ENCODE data around the gene UNKL.

UNKL gene, protein sequence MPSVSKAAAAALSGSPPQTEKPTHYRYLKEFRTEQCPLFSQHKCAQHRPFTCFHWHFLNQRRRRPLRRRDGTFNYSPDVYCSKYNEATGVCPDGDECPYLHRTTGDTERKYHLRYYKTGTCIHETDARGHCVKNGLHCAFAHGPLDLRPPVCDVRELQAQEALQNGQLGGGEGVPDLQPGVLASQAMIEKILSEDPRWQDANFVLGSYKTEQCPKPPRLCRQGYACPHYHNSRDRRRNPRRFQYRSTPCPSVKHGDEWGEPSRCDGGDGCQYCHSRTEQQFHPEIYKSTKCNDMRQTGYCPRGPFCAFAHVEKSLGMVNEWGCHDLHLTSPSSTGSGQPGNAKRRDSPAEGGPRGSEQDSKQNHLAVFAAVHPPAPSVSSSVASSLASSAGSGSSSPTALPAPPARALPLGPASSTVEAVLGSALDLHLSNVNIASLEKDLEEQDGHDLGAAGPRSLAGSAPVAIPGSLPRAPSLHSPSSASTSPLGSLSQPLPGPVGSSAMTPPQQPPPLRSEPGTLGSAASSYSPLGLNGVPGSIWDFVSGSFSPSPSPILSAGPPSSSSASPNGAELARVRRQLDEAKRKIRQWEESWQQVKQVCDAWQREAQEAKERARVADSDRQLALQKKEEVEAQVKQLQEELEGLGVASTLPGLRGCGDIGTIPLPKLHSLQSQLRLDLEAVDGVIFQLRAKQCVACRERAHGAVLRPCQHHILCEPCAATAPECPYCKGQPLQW

DNA sequence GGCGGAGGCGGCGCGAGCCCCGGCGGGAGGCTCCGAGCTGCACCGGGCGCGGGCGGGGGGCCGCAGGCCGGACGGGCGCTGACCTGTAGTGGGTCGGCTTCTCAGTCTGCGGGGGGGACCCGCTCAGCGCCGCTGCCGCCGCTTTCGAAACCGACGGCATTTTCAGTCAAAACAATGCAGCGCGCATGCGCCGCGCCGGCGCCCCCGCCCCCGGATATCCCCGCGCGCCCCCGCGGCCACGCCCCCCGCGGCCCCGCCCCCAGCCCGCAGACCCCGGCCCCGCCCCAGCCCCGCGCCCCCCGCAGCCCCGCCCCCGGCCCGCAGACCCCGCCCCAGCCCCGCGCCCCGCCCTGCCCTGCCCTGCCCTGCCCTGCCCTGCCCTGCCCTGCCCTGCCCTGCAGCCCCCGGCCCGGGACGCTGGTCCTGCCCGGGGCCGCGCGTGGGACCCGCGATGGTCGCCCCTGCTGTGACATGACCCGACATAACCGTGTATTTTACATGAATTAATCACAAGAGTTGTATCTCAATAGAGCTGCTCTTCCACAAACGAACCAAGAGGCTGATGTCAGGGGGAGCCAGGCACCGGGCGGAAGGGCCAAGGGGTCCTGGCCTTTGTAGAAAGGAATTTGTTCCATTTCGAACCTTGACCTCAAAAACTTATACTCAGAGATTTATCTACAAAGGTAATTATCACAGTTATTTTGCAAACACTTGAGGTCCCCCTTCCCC, at the start of gene UNKL:
TSS of gene UNKL (minus strand) at position 173 of the 729 bp plus-strand sequence. CDS start at position 160, 13 bp downstream.
- peak; percentile 81 for DNase-seq (ENCODE audit: low spot score)

DNA sequence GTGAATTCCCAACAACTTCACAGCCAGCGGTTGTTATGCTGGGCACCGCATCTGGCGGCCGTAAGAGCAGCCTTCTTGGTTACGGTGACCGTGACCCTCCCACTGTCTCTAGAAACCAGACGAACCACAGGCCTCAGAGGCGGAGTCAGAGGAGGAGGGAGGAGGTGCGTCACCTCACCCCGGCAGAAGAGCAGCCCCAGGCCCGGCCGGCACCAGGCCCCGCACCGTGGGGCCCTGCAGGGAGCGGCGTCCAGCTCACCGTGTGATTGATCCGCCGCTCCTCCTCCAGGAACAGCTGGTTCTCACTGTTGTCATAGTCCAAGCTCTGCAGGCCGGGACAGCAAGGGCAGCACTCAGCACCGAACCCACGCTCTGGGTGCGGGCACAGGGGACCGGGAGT, 46.6 kb upstream of the UNKL start:
- DNase-seq (ENCODE audit: low spot score) = no peak

- no peak for DNase-seq (ENCODE audit: low spot score)
These were observed 46.2 kb upstream of the UNKL start for GRCh38 chr16:1460602-1461138.

DNA sequence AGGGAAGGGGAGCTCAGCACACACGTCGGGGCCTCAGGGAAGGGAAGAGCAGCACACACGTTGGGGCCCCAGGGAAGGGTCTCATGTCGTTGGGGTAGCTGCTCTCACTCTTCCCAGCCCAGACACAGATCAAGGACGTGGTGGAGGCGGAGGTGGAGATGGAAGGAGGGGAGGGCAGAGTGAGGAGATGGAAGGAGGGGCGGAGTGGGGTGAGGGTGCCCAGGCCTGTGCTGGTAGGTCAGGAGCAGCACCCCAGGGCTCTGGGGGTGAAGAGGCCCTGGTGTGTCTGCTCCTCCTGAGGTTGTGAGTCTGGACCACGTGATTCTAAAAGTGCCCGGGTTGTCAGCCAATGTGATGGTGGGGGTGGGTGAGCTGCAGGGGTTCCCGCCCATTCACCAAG, 45.5 kb upstream of the UNKL start:
- no peak for DNase-seq (ENCODE audit: low spot score)

DNA sequence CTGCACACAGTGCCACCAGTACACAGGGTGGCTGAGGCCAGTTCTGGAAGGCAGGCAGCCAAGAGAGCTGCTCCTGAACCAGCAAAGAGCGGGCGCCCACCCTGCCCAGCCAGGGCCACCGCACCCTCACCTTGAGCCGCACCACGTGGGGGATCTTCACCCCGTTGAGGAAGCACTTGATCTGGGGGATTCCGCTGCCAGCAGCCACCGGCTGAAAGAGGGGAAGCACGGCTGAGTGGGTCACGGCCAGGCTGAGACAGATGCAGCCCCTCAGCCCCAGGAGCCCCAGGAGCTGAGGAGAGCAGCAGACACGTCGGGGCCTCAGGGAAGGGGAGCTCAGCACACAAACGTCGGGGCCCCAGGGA, 44.5 kb upstream of the UNKL start:
- DNase-seq (ENCODE audit: low spot score) = no peak

- DNase-seq (ENCODE audit: low spot score) = no peak
These were observed 44.0 kb upstream of the UNKL start for GRCh38 chr16:1458336-1458976.

DNA sequence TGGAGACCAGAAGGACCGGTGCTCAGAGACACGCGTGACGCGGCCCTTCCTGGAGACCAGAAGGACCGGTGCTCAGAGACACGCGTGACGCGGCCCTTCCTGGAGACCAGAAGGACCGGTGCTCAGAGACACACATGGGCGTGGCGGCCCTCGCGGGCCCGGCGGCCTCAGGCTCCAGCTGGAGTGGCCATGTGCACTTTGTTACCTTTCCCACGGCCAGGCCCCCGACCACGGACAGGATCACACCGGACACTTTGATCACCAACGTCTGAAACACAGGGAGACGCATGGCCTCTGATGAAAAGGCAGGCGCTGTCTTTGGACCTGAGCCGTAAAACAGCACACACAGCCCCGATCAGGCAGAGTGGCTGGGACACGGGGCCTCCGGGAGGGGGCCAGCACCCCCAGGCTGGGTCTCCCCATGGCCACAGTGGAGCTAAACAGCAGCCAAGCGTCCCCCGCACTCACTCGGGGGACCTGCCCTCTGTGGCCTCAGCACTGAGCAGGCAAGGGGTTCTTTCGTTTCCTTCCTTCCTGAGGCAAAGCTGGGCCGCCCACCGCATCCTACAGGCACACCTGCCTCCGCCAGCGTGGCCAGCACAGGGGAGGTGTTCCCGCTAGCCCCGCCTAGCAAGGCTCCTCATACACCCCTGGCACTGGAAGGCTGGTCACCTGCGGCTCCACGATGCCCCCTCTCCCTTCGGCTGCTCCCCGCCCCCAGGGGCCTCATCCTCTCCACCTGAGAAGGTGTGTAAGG, 43.2 kb upstream of the UNKL start:
- no peak for DNase-seq (ENCODE audit: low spot score)

GRCh38 chr16:1456951-1457350, 42.4 kb upstream of the UNKL start:
- no peak for DNase-seq (ENCODE audit: low spot score)

DNA sequence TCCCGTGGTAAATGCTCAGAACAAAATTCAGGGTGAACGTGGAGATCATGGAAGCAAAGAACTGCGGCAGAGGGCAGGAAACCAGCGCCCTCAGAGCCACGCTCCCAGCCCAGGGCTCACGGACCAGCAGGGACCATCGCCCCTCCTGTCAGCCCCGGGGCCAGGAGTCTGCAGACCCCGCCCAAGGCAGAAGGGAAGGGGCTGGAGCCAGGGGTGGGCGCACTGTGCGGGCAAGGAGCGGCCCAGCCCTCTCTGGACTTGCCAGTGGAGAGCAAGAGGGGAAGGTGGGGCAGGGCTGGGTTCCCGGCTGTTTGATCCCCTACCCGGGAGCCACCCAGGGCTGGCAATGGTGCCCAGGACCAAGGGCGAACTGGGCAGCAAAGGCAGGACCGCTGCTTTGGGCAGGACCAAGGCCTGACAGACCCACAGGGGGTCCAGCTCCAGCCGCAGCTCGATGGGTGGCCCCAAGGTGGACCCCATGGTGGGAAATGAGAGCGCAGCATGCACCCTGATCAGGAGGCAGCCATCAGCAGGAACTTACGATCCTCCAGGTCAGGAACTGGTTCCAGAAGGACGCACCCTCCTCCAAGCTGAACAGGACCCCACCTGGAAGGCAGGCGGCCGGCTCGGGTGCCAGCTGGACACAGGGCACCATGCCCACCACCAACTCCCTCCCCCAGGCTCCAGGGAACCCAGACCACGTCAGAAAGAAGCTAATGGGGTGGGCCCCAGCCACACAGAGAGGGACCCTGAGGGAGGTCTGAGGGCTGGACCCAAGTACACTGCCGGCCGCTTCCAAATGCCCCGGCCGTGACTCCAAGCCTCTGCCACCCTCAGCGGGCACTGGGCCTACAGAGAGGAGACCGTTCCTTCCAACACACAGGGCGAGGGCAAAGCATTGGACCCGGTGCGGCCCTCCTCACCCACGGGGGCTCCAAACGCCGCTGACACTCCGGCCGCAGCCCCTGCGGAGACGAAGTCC, 41.0 kb upstream of the UNKL start:
- DNase-seq (ENCODE audit: low spot score) = no peak

- no peak for DNase-seq (ENCODE audit: low spot score)
These were observed 40.1 kb upstream of the UNKL start for GRCh38 chr16:1454561-1454960.

GRCh38 chr16:1453316-1453715, 38.8 kb upstream of the UNKL start:
- no peak for DNase-seq (ENCODE audit: low spot score)

GRCh38 chr16:1452530-1452929, 38.0 kb upstream of the UNKL start:
- no peak for DNase-seq (ENCODE audit: low spot score)

GRCh38 chr16:1451702-1452392, 37.3 kb upstream of the UNKL start:
- no peak for DNase-seq (ENCODE audit: low spot score)

DNA sequence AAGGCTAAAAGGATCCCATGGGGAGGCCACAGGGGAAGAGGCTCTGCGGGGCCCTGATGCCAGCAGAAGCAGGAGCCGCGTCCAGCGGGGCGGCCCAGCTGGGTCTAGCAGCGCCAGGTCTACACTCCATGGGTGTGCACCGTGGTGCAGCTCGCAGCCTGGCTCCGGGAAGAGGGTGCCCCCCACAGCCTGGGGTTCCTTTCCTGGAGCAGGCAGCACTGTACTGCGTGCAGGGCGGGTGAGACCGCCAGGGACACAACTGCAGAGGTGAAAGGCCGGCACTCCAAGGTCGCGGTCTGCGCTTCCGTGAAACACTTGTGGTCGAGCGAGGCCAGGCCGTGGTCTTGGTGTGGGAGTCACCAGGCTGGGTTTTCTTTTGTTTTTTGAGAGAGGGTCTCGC, 36.3 kb upstream of the UNKL start:
- no peak for DNase-seq (ENCODE audit: low spot score)

DNA sequence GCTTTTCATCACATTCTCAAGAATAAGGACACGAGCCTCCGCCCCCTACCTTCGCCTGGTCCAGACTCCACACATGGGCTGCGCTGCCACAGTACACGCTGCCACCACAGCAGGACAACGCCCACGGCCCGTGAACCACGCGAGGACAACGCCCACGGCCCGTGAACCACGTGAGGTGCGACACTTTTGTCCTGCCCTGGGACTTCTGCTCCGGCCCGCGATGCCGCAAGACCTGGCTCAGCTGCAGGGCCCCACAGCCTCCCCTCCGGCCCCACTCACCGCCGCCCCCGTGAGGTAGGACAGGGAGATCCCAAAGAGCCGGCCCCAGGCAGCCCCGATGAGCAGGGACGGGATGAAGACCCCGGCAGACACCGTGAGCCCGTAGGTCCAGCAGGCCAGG, 35.7 kb upstream of the UNKL start:
- DNase-seq (ENCODE audit: low spot score) = no peak

- no peak for DNase-seq (ENCODE audit: low spot score)
These were observed 34.8 kb upstream of the UNKL start for GRCh38 chr16:1449201-1449788.

DNA sequence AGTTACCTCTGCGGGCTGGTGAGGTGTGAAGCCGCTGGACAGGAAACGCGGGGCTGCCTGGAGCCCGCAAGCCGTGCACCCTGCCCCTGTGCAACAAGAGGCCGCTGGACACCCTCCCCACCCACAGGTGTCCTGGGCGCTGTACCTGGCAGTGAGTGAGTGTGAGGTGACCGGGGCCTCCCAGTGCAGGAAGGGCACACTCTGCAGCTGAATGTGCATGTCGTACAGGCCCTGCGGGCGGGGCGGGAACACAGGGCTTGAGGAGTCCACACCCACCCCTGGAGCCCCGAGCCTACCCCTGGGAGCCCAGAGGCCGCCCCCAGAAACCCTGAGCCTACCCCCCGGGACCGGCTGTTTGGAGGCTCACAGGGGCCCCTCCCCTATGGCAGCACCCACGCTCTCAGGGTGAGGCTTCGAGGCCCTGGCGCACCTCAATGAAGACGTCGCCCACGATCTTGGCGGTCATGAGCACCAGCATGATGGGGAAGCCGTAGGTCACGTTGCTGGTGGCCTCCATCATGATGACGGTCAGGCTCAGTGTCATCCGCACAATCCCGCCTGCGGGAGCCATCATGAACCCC, 34.1 kb upstream of the UNKL start:
- DNase-seq (ENCODE audit: low spot score) = no peak

DNA sequence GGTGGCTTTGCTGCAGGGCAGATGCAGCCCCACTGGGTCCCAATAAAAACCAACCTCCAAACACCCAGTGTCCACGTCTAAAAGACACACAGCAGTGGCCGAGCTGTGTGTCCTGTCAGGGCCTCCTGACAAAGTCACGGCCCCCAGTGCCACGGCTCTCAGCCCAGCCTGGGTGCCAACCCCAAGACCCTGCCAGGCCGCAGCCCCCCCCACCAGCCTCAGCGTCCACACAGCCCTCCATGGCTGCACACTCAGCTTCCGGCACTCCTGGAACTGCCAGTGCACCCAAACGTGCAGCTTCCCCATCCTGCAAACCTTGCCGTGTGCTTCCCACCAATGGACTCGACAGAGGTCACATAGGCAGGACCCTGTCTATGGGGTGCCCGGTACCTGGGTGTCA, 33.5 kb upstream of the UNKL start:
- DNase-seq (ENCODE audit: low spot score) = no peak
